ENCODE results near the gene KCTD17.

- no peak for TF ChIP-seq CTCF (IDR thresholded peaks at IDR 0.05)
- TF ChIP-seq POLR2A (IDR thresholded peaks at IDR 0.05): no peak
Observed at GRCh38 chr22:37024339-37025157, 27.0 kb upstream of the KCTD17 start.

Data from lower leg skin (tissue), 3 donors.